HCT116 (cell line): ENCODE results near the gene ZNF586. TPM values are rescaled to one million over a fixed set of nuclear protein-coding genes. Genes with fewer than 3 reads are reported as not detected.

Experiments
- ATAC-seq: fragments of 200-7000 bp; cut with Tn5 transposase; 2 replicates; pipeline ENCODE4 v1.9.1; 2020; ENCODE audit warnings: mild to moderate bottlenecking, moderate library complexity
- BruUV-seq: library from RNA; stranded (reverse); fragments of 400-500 nt; replicated peaks from 2 replicates; lab custom pipeline; 2021; lab: Mats Ljungman, UMichigan
- CTCF ChIA-PET: fragments of 300-600 bp; sonication (Branson Sonifier 250); formaldehyde crosslinking; loops from one replicate; lab custom pipeline; 2021; ENCODE audit warnings: antibody characterized with exemption; lab: Charles Lee
- POLR2A ChIA-PET: fragments of 300-600, 350-600 bp; sonication (Branson Sonifier 250); formaldehyde crosslinking; loops from one replicate; lab custom pipeline; 2021; ENCODE audit warnings: antibody characterized with exemption; lab: Charles Lee
- RAD21 ChIA-PET, 2 experiments: fragments of 300-600 bp; sonication (Branson Sonifier 250); formaldehyde crosslinking; loops; one replicate each; lab custom pipeline; 2023; ENCODE audit warnings: low total read pairs in 2 of 2; ENCODE audit not compliant: uncharacterized antibody in 2 of 2, unreplicated experiment in 2 of 2, low non-redundant PET in 1 of 2; lab: Charles Lee
- DNase-seq: peaks from one replicate; pipeline ENCODE4 v3.0.0-alpha.2; 2010; ENCODE audit warnings: low read depth, low spot score
- H2AFZ ChIP-seq: fragments of 200-600 bp; shearing (Covaris generic), sonication (generic); 2 replicates; pipeline ENCODE4 v1.6.1; 2017; ENCODE audit warnings: low read depth, mixed run types, mixed read lengths, antibody characterized with exemption, low read length; ENCODE audit not compliant: poor library complexity, severe bottlenecking
- H3K27ac ChIP-seq: 2 replicates; pipeline ENCODE4 v1.5.1; 2012; ENCODE audit warnings: low read depth, low read length
- H3K27me3 ChIP-seq: fragments of 200-600 bp; sonication (generic); 2 replicates; pipeline ENCODE4 v1.6.1; 2016; ENCODE audit warnings: mixed run types, low read length, mixed read lengths; ENCODE audit not compliant: insufficient read depth
- H3K36me3 ChIP-seq, 2 experiments: fragments of 200-500 bp in 1 of 2; fragments of 200-600 bp in 1 of 2; sonication (Bioruptor generic) in 1 of 2; sonication (generic) in 1 of 2; 2 replicates each; pipeline versions ENCODE4 v1.5.1 to v1.6.1; 2014 to 2016; ENCODE audit warnings: low read length in 2 of 2, inconsistent platforms in 1 of 2, mixed read lengths in 1 of 2, mixed run types in 1 of 2; ENCODE audit not compliant: insufficient read depth in 2 of 2, control insufficient read depth in 1 of 2
- H3K4me1 ChIP-seq, 2 experiments: fragments of 200-600 bp in 1 of 2; sonication (generic) in 1 of 2; 2 replicates each; pipeline versions ENCODE4 v1.5.1 to v1.6.1; 2012 to 2017; ENCODE audit warnings: low read length in 2 of 2, inconsistent platforms in 1 of 2, mild to moderate bottlenecking in 1 of 2, mixed read lengths in 1 of 2, mixed run types in 1 of 2, moderate library complexity in 1 of 2; ENCODE audit not compliant: insufficient read depth in 2 of 2, control insufficient read depth in 1 of 2
- H3K4me2 ChIP-seq: fragments of 200-600 bp; sonication (generic); 2 replicates; pipeline ENCODE4 v1.6.1; 2017; ENCODE audit warnings: mixed run types, low read length, mixed read lengths
- H3K4me3 ChIP-seq, 2 experiments: fragments of 200-600 bp in 1 of 2; sonication (generic) in 1 of 2; replicated peaks in 1 of 2; 2 replicates each; pipeline ENCODE4 v1.5.1; 2011 to 2016; ENCODE audit warnings: low read length in 2 of 2, control low read depth in 1 of 2, low read depth in 1 of 2, mild to moderate bottlenecking in 1 of 2, mixed read lengths in 1 of 2, mixed run types in 1 of 2
- H3K79me2 ChIP-seq: fragments of 200-600 bp; sonication (generic); 2 replicates; pipeline ENCODE4 v1.6.1; 2017; ENCODE audit warnings: mild to moderate bottlenecking, mixed run types, low read length, moderate library complexity, mixed read lengths; ENCODE audit not compliant: insufficient read depth
- H3K9ac ChIP-seq: fragments of 200-600 bp; sonication (generic); 2 replicates; pipeline ENCODE4 v1.6.1; 2016; ENCODE audit warnings: low read length, mixed read lengths
- H3K9me2 ChIP-seq: fragments of 200-600 bp; sonication (generic), shearing (Covaris generic); 2 replicates; pipeline ENCODE4 v1.6.1; 2017; ENCODE audit warnings: mixed run types, mild to moderate bottlenecking, moderate library complexity; ENCODE audit not compliant: insufficient read depth
- H3K9me3 ChIP-seq, 2 experiments: fragments of 200-500 bp in 1 of 2; fragments of 200-600 bp in 1 of 2; sonication (Bioruptor generic) in 1 of 2; sonication (generic) in 1 of 2; 2 replicates each; pipeline ENCODE4 v1.6.1; 2014 to 2017; ENCODE audit warnings: low read length in 2 of 2, mixed read lengths in 2 of 2, inconsistent platforms in 1 of 2, low read depth in 1 of 2, mild to moderate bottlenecking in 1 of 2, mixed run types in 1 of 2, moderate library complexity in 1 of 2; ENCODE audit not compliant: control insufficient read depth in 1 of 2, insufficient read depth in 1 of 2
- H4K20me1 ChIP-seq: fragments of 200-600 bp; sonication (generic), shearing (Covaris generic); 2 replicates; pipeline ENCODE4 v1.6.1; 2017; ENCODE audit warnings: mixed run types, mild to moderate bottlenecking, moderate library complexity; ENCODE audit not compliant: insufficient read depth
- EGR1 ChIP-seq: IDR thresholded peaks from 2 replicates; pipeline ENCODE4 v1.6.1; 2012; ENCODE audit warnings: low read depth
- POLR2AphosphoS5 ChIP-seq: IDR thresholded peaks from 2 replicates; pipeline ENCODE4 v1.6.1; 2011; ENCODE audit warnings: mild to moderate bottlenecking, low read depth, low read length, moderate library complexity
- SIN3A ChIP-seq: IDR thresholded peaks from 2 replicates; pipeline ENCODE4 v1.6.1; 2012; ENCODE audit warnings: low read depth
- intact Hi-C: fragments of 100-400 bp; cut with micrococcal nuclease; formaldehyde crosslinking; loops from 2 replicates; pipeline ENCODE4 v1.10.0; 2022
- total RNA-seq: library from RNA; stranded (reverse); gene quantifications from one replicate; pipeline ENCODE4 v1.2.1, GENCODE V29; 2021; ENCODE audit not compliant: unreplicated experiment
- TF ChIP-seq, protein P1 (sequence below): IDR thresholded peaks from 2 replicates; pipeline ENCODE4 v1.6.1; 2012; ENCODE audit warnings: low read depth
- TF ChIP-seq, protein P2 (sequence below): IDR thresholded peaks from 2 replicates; pipeline ENCODE4 v1.6.1; 2011; ENCODE audit warnings: mild to moderate bottlenecking, low read length, moderate library complexity; ENCODE audit not compliant: insufficient replicate concordance; ENCODE audit errors: extremely low read depth
- TF ChIP-seq, protein P3 (sequence below): IDR thresholded peaks from 2 replicates; pipeline ENCODE4 v1.6.1; 2012

Gene ZNF586
- total RNA-seq, 1 experiment from 2014 or later = 3.5 TPM

DNA sequence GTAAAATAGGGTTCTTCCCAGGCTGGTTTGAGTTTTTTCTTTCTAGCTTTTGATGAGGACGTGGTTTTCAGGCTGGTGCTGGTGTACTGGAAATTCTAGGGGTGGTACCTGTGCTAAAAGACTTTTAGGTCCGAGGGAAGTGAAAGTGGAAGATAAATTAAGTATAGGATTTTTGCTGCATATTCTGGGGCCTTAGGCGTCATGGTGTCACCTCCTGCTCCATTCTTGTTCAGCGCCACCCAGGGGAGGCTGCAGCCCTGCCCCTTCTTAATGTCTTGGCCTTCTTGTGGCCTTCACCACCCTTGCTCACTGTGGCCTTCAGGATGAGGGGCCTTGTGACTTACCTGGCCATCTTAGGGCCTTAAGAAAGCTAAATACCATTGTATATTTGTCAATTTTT is 32.8 kb downstream of the ZNF586 start:
- Histone ChIP-seq H3K4me1 (peaks cover 9 to 20% of the 10 kb centered on the region in 2 experiments; a peak in 3 of 4 replicates), H3K9ac (no peak overlapping the region), H4K20me1 (no peaks in the 10 kb centered on the region), H3K36me3 (no peaks in the 10 kb centered on the region), H3K4me2 (no peak overlapping the region), H3K9me2 (no peaks in the 10 kb centered on the region), H3K27me3 (no peaks in the 10 kb centered on the region), H3K27ac (no peak overlapping the region), H2AFZ (no peak overlapping the region), H3K79me2 (no peaks in the 10 kb centered on the region), H3K9me3 (no peaks in the 10 kb centered on the region), H3K4me3 (no peak overlapping the region)
- ChIA-PET POLR2A (interaction anchor here (1.3 kb wide), 1 partner anchor 13 kb away, joined by 3 read pairs; no protein-coding TSS in a partner anchor), CTCF (no interaction called here), RAD21 (no interaction called here)
- DNase-seq (no peak), ATAC-seq (no peak)
- TF ChIP-seq, protein P1, sequence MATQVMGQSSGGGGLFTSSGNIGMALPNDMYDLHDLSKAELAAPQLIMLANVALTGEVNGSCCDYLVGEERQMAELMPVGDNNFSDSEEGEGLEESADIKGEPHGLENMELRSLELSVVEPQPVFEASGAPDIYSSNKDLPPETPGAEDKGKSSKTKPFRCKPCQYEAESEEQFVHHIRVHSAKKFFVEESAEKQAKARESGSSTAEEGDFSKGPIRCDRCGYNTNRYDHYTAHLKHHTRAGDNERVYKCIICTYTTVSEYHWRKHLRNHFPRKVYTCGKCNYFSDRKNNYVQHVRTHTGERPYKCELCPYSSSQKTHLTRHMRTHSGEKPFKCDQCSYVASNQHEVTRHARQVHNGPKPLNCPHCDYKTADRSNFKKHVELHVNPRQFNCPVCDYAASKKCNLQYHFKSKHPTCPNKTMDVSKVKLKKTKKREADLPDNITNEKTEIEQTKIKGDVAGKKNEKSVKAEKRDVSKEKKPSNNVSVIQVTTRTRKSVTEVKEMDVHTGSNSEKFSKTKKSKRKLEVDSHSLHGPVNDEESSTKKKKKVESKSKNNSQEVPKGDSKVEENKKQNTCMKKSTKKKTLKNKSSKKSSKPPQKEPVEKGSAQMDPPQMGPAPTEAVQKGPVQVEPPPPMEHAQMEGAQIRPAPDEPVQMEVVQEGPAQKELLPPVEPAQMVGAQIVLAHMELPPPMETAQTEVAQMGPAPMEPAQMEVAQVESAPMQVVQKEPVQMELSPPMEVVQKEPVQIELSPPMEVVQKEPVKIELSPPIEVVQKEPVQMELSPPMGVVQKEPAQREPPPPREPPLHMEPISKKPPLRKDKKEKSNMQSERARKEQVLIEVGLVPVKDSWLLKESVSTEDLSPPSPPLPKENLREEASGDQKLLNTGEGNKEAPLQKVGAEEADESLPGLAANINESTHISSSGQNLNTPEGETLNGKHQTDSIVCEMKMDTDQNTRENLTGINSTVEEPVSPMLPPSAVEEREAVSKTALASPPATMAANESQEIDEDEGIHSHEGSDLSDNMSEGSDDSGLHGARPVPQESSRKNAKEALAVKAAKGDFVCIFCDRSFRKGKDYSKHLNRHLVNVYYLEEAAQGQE = no peak
- TF ChIP-seq, protein P2, sequence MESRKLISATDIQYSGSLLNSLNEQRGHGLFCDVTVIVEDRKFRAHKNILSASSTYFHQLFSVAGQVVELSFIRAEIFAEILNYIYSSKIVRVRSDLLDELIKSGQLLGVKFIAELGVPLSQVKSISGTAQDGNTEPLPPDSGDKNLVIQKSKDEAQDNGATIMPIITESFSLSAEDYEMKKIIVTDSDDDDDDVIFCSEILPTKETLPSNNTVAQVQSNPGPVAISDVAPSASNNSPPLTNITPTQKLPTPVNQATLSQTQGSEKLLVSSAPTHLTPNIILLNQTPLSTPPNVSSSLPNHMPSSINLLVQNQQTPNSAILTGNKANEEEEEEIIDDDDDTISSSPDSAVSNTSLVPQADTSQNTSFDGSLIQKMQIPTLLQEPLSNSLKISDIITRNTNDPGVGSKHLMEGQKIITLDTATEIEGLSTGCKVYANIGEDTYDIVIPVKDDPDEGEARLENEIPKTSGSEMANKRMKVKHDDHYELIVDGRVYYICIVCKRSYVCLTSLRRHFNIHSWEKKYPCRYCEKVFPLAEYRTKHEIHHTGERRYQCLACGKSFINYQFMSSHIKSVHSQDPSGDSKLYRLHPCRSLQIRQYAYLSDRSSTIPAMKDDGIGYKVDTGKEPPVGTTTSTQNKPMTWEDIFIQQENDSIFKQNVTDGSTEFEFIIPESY = no peak
- TF ChIP-seq, protein P3, sequence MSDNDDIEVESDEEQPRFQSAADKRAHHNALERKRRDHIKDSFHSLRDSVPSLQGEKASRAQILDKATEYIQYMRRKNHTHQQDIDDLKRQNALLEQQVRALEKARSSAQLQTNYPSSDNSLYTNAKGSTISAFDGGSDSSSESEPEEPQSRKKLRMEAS = no peak
- TF ChIP-seq POLR2AphosphoS5 (no peak), EGR1 (no peak), SIN3A (no peak)
- intact Hi-C loops = loop anchor here (5.0 kb wide), 1 partner anchor 55 kb away; the partner anchor contains the start of gene ZNF776
- BruUV-seq = no TSS peak
